Hepatocyte (in vitro differentiated cells): ENCODE results near the gene DDIT4L.

Experiments used
- EZH2 ChIP-seq: fragments of 200-600 bp; sonication (generic); IDR thresholded peaks from 2 replicates; pipeline ENCODE4 v1.6.1; 2016; ENCODE audit warnings: antibody characterized with exemption, mild to moderate bottlenecking, borderline replicate concordance
- TF ChIP-seq, protein P1 (sequence below): fragments of 200-600 bp; sonication (generic); IDR thresholded peaks from 2 replicates; pipeline ENCODE4 v1.5.1; 2016; ENCODE audit warnings: antibody characterized with exemption, mild to moderate bottlenecking; ENCODE audit not compliant: poor library complexity

- TF ChIP-seq, protein P1, sequence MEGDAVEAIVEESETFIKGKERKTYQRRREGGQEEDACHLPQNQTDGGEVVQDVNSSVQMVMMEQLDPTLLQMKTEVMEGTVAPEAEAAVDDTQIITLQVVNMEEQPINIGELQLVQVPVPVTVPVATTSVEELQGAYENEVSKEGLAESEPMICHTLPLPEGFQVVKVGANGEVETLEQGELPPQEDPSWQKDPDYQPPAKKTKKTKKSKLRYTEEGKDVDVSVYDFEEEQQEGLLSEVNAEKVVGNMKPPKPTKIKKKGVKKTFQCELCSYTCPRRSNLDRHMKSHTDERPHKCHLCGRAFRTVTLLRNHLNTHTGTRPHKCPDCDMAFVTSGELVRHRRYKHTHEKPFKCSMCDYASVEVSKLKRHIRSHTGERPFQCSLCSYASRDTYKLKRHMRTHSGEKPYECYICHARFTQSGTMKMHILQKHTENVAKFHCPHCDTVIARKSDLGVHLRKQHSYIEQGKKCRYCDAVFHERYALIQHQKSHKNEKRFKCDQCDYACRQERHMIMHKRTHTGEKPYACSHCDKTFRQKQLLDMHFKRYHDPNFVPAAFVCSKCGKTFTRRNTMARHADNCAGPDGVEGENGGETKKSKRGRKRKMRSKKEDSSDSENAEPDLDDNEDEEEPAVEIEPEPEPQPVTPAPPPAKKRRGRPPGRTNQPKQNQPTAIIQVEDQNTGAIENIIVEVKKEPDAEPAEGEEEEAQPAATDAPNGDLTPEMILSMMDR: no peak
- no peak for TF ChIP-seq EZH2
Observed at GRCh38 chr4:100168521-100168920, 21.7 kb downstream of the DDIT4L start.
